DOHH2 (cell line): ENCODE data around the gene LPCAT2.

Experiments
- CTCF ChIP-seq: fragments of 200-600 bp; sonication (generic); IDR thresholded peaks from one replicate; pipeline ENCODE4 v1.5.1; 2014; ENCODE audit warnings: antibody characterized with exemption, mild to moderate bottlenecking, low read depth, low read length; ENCODE audit not compliant: poor library complexity, severe bottlenecking
- EZH2phosphoT487 ChIP-seq: fragments of 200-600 bp; sonication (generic); IDR thresholded peaks from 2 replicates; pipeline ENCODE4 v1.6.1; 2017; ENCODE audit warnings: borderline replicate concordance, mild to moderate bottlenecking, antibody characterized with exemption, low read length, moderate library complexity, mixed read lengths

GRCh38 chr16:55543472-55543871 is 34.6 kb downstream of the LPCAT2 start:
- TF ChIP-seq CTCF, result no peak
- no peak for TF ChIP-seq EZH2phosphoT487
